Measurements from ENCODE around the gene HBP1.
A peak's percentile ranks its signal among the peaks of the same experiment; 100 is the strongest.
"Not testable (repeated sequence)": the region's sequence is repeated elsewhere in the genome, so short reads cannot be mapped to it uniquely, and the experiment has no call there.

The HBP1 gene

DNA sequence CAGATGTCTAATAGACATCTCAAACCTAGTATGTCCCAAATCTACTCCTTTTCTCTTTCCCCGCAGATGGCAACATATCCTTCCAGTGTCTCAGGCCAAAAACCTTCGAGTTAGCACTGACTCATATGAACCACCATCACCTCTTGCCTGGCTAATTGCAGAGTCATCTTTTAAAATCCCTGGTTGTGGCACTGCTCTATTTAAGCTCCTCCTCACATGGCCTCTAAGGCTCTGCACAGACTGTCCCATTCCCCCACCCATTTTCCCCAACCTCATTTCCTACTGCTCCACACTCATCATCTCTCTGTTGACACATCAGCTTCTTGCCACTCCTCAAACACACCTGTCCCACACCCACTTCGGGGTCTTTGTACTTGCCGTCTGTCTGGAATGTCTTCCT is 16.8 kb upstream of the HBP1 start:
- DNase-seq (ENCODE audit: extremely low read depth in 1 of 2, low read depth in 1 of 2) = no peak

DNA sequence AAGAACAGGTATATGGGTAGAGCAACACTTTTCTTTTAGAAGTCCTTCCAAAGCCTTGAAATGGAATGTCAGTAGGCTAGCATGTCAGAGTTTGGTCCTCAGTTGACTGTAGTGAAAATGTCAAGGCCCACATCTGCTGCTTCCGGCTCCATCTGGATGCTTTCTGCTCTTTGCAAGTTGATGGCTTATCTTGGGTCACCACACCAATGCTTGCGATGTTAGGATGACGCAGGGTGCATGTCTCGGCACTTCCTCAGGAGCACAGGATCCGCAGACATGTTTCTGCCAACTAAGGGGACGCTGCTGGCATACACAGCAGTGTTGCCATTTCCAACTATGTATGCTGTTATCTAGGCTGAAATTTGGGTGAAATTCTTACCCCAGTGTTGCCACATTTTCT is 14.0 kb upstream of the HBP1 start:
- no peak for DNase-seq (ENCODE audit: extremely low read depth in 1 of 2, low read depth in 1 of 2)

DNA sequence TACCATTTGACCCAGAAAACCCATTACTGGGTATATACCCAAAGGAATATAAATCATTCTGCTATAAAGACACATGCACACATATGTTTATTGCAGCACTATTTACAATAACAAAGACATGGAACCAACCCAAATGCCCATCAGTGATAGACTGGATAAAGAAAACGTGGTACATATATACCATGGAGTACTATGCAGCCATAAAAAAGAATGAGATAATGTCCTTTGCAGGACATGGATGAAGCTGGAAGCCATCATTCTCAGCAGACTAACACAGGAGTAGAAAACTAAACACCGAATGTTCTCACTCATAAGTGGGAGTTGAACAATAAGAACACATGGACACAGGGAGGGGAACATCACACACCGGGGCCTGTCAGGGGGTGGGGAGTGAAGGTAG is 13.1 kb upstream of the HBP1 start:
- DNase-seq (ENCODE audit: extremely low read depth in 1 of 2, low read depth in 1 of 2) = not testable (repeated sequence)

DNA sequence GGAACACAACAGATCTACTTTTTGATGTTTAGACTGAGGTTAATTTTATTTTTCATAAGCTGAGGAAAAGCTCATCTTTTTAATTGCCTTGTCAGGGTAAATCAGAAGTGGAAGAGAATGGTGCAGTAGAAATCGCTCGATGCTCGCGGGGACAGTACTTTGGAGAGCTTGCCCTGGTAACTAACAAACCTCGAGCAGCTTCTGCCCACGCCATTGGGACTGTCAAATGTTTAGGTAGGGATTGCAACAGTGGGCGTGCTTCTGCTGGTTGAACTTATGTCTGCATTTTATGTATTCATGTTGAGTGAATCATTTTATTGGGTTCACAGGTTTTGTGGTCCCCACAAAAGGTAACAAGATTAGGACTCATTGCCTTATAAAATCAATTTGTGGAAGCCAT is 11.7 kb upstream of the HBP1 start:
- DNase-seq (ENCODE audit: extremely low read depth in 1 of 2, low read depth in 1 of 2) = no peak

DNA sequence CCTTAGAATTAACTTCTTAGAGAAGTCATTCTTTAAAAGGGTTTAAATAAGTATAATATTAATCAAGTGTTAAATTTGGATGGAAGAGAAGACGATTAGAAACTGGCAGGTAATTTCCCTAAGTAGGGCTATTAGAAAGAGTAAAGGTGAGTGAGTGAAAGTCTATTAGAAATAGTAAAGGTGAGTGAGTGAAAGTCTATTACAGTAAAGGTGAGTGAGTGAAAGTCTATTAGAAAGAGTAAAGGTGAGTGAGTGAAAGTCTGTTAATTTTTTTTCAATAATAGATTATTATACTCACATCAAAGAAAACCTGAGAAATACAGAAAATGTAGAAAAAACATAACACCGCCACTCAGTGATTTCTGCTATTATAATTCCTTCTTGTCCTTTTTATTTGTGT is 10.8 kb upstream of the HBP1 start:
- no peak for DNase-seq (ENCODE audit: extremely low read depth in 1 of 2, low read depth in 1 of 2)

DNA sequence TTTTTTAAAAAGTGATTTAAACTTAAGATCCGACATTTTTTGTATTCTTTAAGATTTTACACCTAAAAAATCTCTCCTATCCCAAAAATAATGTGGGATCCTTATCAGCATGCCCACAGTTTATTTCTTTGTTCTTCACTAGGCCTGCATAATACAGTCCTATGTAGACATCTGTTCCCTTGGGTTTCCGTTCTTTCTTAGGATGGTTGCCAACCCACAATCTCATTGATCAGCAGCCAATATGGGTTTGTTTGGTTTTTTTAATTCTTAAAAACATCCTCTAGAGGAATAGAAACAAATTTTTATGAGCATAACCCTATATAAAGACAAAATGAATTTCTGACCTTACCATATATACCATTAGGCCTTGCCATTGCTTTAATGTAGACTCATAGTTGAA is 8.4 kb upstream of the HBP1 start:
- no peak for DNase-seq (ENCODE audit: extremely low read depth in 1 of 2, low read depth in 1 of 2)

DNA sequence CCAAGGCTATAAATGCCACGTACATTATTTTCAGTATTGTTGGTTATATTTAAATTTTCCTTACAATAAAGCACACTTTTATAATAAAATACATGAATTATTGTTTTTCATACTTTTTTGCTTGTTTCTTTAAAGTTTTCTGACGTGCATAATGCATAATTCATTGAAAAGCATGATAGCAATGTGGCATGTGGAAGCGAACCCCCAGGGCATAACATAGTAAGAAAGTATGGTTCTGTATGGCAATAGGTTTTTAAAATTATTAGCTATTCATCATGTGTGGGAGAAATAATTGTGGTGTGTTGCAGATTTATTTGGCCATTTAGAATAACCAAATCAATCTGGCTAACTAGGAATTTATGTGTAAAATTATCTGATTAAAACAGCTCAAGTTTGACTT is 7.4 kb upstream of the HBP1 start:
- no peak for DNase-seq (ENCODE audit: extremely low read depth in 1 of 2, low read depth in 1 of 2)

DNA sequence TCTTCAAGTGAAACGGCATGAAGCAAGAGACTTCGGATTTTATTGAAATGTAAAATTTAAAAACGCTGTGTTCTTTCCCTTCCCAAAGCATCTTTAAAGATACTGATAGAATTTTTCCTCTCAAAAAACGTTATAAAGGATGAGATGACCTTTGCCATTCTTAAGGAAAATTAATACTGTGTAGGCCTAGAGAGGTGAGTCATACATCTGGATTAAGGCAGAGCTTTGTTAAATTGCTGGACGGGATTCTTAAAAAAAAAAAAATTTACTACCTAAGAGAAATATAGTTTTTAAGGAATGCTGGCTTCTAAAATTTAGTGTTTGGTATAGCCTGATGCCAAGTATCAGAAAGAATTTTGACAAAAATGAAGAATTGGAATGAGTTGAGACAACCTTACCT is 6.3 kb upstream of the HBP1 start:
- DNase-seq (ENCODE audit: extremely low read depth in 1 of 2, low read depth in 1 of 2) = no peak

DNA sequence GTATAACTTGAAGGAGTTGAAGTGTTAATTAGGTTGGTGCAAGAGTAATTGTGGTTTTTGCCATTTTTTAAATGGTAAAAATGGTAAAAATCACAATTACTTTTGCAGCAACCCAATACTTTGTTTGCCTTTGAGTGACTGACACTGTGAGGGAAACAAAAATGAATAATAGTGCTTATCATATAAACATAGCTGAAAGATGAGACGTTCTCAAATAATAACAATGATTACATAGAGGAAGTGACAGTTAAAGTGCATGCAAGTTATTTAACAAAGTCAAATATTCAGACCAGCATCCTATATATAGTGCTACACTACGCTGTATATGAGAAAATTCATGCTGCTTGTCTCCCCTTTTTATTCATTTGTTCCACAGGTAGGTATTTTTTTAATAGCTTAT is 4.7 kb upstream of the HBP1 start:
- no peak for DNase-seq (ENCODE audit: extremely low read depth in 1 of 2, low read depth in 1 of 2)

DNA sequence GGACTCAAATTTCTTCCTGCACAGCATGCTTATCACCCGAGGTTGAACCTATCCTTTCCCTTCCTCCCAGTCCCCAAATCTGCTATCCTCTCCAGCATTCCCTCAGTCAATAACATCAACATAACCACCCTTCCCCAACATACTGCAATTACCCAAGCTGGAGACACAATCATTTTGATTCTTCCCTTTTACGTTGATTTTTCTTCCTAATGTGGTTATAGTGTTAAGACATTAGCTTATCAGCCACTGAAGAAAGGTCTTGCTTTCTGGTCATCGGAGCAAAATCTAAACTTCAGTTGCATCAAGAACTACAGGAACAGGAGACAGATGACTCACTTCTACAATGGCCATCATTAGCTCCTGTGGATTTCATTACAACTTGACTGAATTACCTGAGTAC is 3.5 kb upstream of the HBP1 start:
- no peak for DNase-seq (ENCODE audit: extremely low read depth in 1 of 2, low read depth in 1 of 2)

DNA sequence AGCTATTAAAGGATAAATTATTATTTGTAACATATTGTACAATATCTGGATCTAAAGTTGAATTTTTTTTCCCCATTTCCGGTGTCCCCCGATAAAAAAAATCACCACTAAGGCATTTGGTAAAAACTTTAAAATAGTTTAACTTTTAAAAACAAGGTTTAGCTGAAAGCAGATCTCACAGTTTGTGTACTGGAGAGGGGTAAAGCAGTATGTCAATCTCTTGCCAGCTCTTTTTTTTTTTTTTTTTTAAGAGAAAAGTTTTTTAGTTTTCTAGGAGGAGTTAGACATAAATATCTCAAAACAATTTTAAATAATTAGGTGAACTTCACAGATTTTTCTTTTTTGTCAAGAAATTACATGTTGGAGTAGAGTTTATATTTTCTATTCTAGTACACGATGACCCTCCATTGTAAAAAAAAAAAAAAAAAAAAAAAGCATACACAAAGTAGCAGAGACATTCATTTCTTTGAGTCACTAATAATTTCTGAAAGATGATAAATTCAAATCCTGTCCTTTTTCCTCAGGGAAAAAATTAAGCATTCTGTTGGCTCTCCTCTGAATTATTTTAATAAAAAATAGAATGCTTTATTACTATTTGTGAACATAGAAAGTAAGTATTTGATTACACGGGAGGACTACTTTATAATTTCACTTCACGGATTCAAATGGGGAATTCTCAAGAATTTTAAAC is 1.9 kb upstream of the HBP1 start:
- no peak for DNase-seq (ENCODE audit: extremely low read depth in 1 of 2, low read depth in 1 of 2)

DNA sequence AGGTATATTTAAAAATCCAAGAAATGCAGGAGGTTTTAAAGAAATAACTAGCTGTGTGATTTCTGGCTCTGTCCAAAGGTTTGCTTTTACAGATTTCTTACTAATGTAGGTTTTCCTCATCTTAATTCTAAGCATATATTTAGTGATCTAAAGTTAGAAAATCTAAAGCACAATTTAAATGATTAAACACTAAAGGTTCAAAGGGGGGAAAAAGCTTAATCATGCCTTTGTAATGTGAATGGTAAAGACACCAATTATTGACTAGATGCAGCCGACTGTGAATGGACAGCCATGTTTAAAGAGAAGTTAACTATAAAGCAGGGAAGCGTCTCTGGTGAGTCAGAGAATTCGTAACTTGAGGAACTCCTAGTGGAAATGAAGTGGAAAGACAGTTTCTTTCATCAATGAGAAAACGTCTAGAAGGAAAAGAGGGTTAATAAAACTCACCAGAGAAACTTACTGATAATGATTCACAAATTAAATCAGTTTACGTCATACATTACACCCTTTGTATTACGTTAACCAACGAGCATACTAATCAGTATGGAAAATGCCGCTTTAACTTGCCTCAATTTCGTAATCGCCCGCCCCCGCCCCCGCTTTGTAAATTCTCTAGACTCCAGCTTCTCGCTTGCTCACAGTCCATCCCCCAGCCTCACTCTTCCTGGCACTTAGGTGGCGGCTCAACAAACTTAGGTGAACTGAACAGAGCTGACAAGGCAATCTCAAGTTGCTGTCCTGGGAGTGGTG is 1.1 kb upstream of the HBP1 start:
- DNase-seq (ENCODE audit: extremely low read depth in 1 of 2, low read depth in 1 of 2) = peak; percentile 16 to 50

DNA sequence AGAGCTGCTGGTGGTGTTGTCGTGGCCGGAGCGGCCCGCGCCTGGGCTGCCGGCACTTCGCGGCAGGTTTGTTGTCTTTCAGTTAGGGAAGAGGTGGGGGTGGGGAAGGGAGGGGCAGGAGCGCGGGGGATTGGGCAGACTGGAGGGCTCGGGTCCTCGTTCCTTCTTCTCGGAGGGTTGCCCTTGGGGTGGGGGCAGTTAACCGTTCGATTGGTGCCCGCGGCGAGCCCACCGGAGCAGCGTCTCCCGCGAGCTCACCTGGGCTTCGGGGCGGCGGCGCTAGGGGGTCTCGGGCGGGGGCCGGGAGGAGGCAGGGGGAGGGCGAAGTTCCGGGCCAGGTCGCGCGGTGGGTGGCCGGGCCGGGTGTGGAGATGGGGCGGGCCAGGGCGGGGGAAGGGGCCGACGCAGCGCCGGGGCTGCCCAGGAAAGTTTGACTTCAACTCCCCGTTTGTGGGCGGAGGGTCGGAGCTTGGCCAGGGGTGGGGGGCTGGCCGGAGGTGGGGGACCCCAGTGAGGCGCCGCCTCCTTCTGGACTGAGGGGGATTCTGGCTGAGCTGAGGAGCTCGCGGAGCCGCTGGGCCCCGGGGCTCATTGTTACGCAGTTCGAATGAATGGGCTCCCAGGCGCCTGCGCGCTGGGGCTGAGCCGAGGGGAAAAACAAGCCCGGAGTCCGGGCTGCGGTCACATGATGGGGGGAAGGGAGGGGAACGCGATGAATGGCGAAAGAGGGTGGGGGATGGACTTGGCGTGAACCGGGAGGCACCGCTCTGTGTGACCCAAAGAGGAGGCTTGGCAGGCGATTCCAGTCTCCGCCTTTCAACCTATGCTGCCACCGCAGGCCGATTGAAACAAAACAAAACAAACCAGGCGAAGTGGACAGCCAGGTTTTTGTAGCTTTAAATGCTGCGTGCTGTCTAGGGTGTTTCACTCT is 582 bp downstream of the HBP1 start:
- peak; percentile 79 to 85 for DNase-seq (ENCODE audit: extremely low read depth in 1 of 2, low read depth in 1 of 2)

DNA sequence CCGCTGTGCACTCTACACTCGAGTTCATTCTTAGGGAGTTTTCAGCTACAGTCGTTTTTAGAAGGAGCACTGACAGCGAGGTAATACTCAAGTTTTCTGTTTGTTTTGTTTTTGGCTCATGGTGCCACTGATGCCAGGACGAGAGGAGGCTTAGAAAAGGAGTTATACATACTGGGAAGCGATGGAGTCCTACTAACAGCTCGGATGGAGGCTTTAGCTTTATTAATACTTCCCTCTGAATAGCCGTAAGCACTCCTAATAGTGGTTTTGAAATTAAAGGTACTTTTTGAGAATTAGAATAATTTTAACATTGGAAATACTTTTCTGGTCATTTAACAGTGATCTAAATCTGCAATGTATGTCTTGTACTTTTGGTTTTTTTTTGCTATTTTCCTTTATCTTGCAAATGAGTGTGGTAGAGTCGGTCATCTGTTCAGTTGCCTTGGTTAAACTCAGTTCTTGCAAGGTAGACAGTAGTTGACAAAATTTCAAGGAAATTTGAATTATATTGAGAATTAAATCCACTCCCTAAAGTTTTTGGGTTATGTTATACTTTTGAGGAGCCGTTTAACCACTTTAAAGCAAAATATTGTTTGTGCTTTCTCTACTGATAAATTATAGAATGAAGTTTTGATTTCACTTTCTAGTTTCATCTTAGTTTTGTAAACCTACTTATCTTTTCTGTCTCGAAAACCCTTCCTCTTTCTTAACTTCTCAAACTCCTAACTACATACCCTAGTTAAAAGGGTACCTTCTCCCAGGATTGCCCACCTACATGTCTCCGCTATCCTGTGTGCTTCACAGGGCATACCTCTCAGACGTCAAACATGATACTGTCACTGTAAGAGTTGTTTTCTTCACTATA is 1.5 kb downstream of the HBP1 start:
- DNase-seq (ENCODE audit: extremely low read depth in 1 of 2, low read depth in 1 of 2) = no peak

DNA sequence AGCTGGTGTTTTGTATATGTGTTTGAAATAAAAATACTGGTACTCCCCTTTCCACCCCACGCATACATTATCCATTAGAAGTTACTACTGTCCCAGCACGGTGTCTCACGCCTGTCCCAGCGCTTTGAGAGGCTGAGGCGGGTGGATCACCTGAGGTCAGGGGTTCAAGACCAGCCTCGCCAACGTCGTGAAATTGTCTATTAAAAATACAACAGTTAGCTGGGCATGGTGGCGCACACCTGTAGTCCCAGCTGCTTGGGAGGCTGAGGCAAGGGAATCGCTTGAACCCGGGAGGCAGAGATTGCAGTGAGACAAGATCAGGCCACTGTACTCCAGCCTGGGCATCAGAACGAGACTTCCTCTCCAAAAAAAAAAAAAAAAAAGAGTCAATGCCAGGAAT is 2.7 kb downstream of the HBP1 start:
- no peak for DNase-seq (ENCODE audit: extremely low read depth in 1 of 2, low read depth in 1 of 2)

DNA sequence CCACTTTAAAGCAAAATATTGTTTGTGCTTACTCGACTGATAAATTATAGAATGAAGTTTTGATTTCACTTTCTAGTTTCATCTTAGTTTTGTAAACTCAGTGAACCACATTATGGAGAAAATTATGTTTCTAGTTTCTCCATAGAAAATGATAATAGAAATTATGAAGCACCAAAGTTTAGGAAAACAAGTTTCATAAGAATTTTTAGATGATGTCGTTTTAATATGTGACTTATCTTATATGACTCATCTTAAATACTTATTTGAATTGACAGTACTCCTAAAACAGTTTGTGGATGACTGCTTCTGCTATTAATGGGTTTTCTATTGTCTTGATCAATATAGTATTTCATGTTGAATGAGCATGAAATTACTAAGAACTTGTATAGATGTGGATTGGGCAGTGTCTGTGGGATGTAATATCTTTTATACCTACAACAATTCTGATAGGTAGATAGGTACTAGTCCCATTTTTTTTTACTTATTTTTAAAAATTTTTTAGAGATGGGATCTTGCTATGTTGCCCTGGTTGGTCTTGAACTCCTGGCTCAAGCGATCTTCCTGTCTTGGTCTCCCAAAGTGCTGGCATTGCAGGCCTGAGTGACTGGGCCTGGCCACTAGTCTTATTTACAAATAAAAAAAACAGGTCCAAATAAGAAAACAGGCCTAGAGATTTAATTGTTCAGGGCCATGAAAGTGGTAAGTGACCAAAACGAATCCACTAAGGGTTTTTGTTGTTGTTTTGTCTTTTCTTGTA is 3.7 kb downstream of the HBP1 start:
- DNase-seq (ENCODE audit: extremely low read depth in 1 of 2, low read depth in 1 of 2) = no peak

DNA sequence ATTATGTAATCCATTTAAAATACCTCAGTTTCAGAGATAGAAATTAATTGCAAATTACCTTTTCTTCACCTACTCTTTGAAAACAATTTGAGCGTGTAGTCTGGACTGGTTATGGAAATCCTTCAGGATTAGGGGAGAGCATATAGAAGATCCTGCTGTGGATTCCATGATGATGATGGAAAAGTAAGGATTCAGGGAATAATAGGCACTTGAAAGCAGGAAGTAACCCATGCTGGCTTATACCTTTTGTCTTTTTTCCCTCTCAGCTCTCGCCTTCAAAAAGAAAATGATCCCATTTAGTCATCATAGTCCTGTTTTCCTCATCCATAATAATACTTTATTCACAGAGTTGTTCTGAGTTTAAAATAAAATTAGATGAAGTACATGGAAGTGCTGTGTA is 4.4 kb downstream of the HBP1 start:
- no peak for DNase-seq (ENCODE audit: extremely low read depth in 1 of 2, low read depth in 1 of 2)

DNA sequence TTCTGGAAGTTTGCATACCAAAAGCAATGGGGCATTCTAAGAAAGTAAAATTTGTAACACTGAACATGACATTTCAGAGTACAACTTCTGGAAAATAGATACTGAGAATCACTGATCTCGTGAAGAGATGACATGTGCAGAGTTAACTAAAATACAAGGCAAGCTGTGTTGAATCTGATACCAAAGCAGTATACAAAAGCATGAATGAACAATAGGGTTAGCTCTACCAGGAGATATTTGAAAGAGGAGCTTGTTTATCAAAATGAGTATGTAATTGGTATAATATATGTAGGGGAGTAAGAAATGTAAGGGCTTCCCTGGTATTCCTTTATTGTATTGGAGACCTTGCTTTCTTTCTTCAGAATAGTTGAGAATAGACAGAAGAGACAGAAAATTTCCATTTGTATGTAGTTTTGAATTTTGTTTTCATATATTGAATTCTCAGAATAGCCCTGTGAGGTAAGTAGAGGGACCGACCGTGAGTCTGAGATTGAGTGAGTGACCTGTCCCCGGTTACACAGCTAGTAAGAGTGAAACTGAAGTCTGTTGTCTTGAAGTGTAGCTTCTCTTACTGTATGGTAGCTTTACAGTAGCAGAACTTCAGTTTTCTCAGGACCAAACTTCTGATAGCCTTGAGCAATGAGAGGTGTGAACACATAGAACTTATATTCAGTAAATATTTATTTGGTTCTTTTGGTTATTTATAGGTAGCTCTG is 5.0 kb downstream of the HBP1 start:
- DNase-seq (ENCODE audit: extremely low read depth in 1 of 2, low read depth in 1 of 2) = no peak
